WTC11 (cell line): ENCODE results near the gene SHC3. TPM values are rescaled to one million over a fixed set of nuclear protein-coding genes. Genes with fewer than 3 reads are reported as not detected.
A peak's percentile ranks its signal among the peaks of the same experiment; 100 is the strongest.

Experiments
- ATAC-seq: fragments of 200-7000 bp; cut with Tn5 transposase; 2 replicates; pipeline ENCODE4 v1.10.0; 2021; ENCODE audit warnings: mild to moderate bottlenecking, moderate library complexity
- CTCF ChIA-PET: fragments of 300-600 bp; sonication (Branson Sonifier 250); formaldehyde crosslinking; loops from one replicate; lab custom pipeline; 2021; ENCODE audit warnings: antibody characterized with exemption; lab: Charles Lee
- POLR2A ChIA-PET: fragments of 350-600 bp; sonication (Branson Sonifier 250); formaldehyde crosslinking; loops from one replicate; lab custom pipeline; 2021; ENCODE audit warnings: antibody characterized with exemption; lab: Charles Lee
- DNase-seq: peaks from one replicate; pipeline ENCODE4 v3.0.0; 2021; ENCODE audit warnings: low spot score
- H3K27ac Mint-ChIP-seq: 2 replicates; pipeline ENCODE4 v1.8.0; 2021; ENCODE audit warnings: mixed read lengths
- H3K27me3 Mint-ChIP-seq: 2 replicates; pipeline ENCODE4 v1.8.0; 2021; ENCODE audit warnings: low read depth, mild to moderate bottlenecking, moderate library complexity, mixed read lengths
- H3K36me3 Mint-ChIP-seq: 2 replicates; pipeline ENCODE4 v1.8.0; 2021; ENCODE audit warnings: mixed read lengths
- H3K4me1 Mint-ChIP-seq: 2 replicates; pipeline ENCODE4 v1.8.0; 2022; ENCODE audit warnings: mixed read lengths
- H3K4me3 Mint-ChIP-seq: 2 replicates; pipeline ENCODE4 v1.8.0; 2021; ENCODE audit warnings: mild to moderate bottlenecking, moderate library complexity, mixed read lengths
- H3K9me3 Mint-ChIP-seq: 2 replicates; pipeline ENCODE4 v1.8.0; 2021; ENCODE audit warnings: mixed read lengths
- CBFB ChIP-seq: sonication (generic); formaldehyde crosslinking; IDR thresholded peaks from 2 replicates; pipeline ENCODE4 v1.8.1; 2022; ENCODE audit warnings: mild to moderate bottlenecking, low read depth, missing genetic modification reagents
- ELF4 ChIP-seq: sonication (generic); formaldehyde crosslinking; IDR thresholded peaks from 2 replicates; pipeline ENCODE4 v1.8.1; 2022; ENCODE audit warnings: low read depth, mild to moderate bottlenecking, moderate library complexity, missing genetic modification reagents
- ETV6 ChIP-seq: sonication (generic); formaldehyde crosslinking; IDR thresholded peaks from 2 replicates; pipeline ENCODE4 v1.8.1; 2022; ENCODE audit warnings: mild to moderate bottlenecking, missing genetic modification reagents
- FOXP4 ChIP-seq: sonication (generic); formaldehyde crosslinking; IDR thresholded peaks from 2 replicates; pipeline ENCODE4 v1.8.0; 2022; ENCODE audit warnings: mild to moderate bottlenecking, missing genetic modification reagents
- HMGXB4 ChIP-seq: sonication (generic); formaldehyde crosslinking; IDR thresholded peaks from 2 replicates; pipeline ENCODE4 v1.8.1; 2023; ENCODE audit warnings: mild to moderate bottlenecking, moderate library complexity, missing genetic modification reagents
- MAX ChIP-seq: sonication (generic); formaldehyde crosslinking; IDR thresholded peaks from 2 replicates; pipeline ENCODE4 v1.8.0; 2022; ENCODE audit warnings: mild to moderate bottlenecking, missing genetic modification reagents
- NFE2L1 ChIP-seq: sonication (generic); formaldehyde crosslinking; IDR thresholded peaks from 2 replicates; pipeline ENCODE4 v1.8.1; 2023; ENCODE audit warnings: missing genetic modification reagents
- PREB ChIP-seq: sonication (generic); formaldehyde crosslinking; IDR thresholded peaks from 2 replicates; pipeline ENCODE4 v1.8.1; 2022; ENCODE audit warnings: mild to moderate bottlenecking, missing genetic modification reagents, moderate library complexity, borderline replicate concordance
- STAT6 ChIP-seq: sonication (generic); formaldehyde crosslinking; conservative IDR thresholded peaks from 2 replicates; pipeline ENCODE4 v1.8.1; 2023; ENCODE audit warnings: mild to moderate bottlenecking, low read depth, missing genetic modification reagents, moderate library complexity
- ZNF219 ChIP-seq: sonication (generic); formaldehyde crosslinking; IDR thresholded peaks from 2 replicates; pipeline ENCODE4 v1.8.0; 2023; ENCODE audit warnings: missing genetic modification reagents, mild to moderate bottlenecking, borderline replicate concordance
- ZNF396 ChIP-seq: fragments of 250-450 bp; sonication (Bioruptor Pico); IDR thresholded peaks from 2 replicates; pipeline ENCODE4 v1.8.0; 2021; ENCODE audit warnings: mild to moderate bottlenecking, moderate library complexity, borderline replicate concordance
- total RNA-seq: library from RNA; stranded (reverse); gene quantifications from 3 replicates; pipeline ENCODE4 v1.2.3, GENCODE V29; 2021

The SHC3 gene
- total RNA-seq, 1 experiment from 2014 or later, result 4.9 TPM

- DNase-seq (peak; percentile 72), ATAC-seq (peak; percentile 80)
- H3K27ac Mint-ChIP-seq, result 0 out of 2 replicates have a peak overlapping the region, but pooled peaks have one; percentile 36
- POLR2A ChIA-PET, result interaction anchor here (1.0 kb wide), 1 partner anchor 328 kb away, joined by 3 read pairs; the partner anchor contains the start of gene SECISBP2
- H3K4me1 Mint-ChIP-seq, result peaks cover 34% of the 10 kb centered on the region
- 0 out of 2 replicates have a peak, but pooled peaks cover 2% of the 10 kb centered on the region for H3K36me3 Mint-ChIP-seq
- peaks cover 7% of the 10 kb centered on the region for H3K9me3 Mint-ChIP-seq
- CTCF ChIA-PET, result interaction anchor here (0.9 to 2.6 kb wide), 6 partner anchors 10 to 400 kb away, joined by 3 to 13 read pairs (median 3); no protein-coding TSS in a partner anchor
- TF ChIP-seq HMGXB4 (CRISPR knock-in tag) (peak; percentile 63; the same call in 1 of the 2 replicates), FOXP4 (peak; percentile 24; the same call in 1 of the 2 replicates), CBFB (CRISPR knock-in tag) (no peak), ETV6 (peak; percentile 46; the same call in 1 of the 2 replicates), ZNF396 (CRISPR knock-in tag) (no peak)
- H3K27me3 Mint-ChIP-seq, result peaks cover 18% of the 10 kb centered on the region
- H3K4me3 Mint-ChIP-seq, result peak overlapping the region; percentile 84
Measured at GRCh38 chr9:88990729-88991065, 187.9 kb downstream of the SHC3 start.

GRCh38 chr9:88990041-88990728 is 188.4 kb downstream of the SHC3 start:
- Mint-ChIP-seq H3K27ac (peak overlapping the region; percentile 49; the same call in 1 of the 2 replicates), H3K9me3 (peaks cover 9% of the 10 kb centered on the region), H3K4me3 (peak overlapping the region; percentile 84), H3K36me3 (0 out of 2 replicates have a peak, but pooled peaks cover 2% of the 10 kb centered on the region), H3K27me3 (peaks cover 18% of the 10 kb centered on the region), H3K4me1 (peaks cover 34% of the 10 kb centered on the region)
- CTCF ChIA-PET, result interaction anchor here (1.2 to 2.3 kb wide), 4 partner anchors 19 to 397 kb away, joined by 3 to 11 read pairs (median 4); no protein-coding TSS in a partner anchor
- peak; percentile 46 for DNase-seq
- TF ChIP-seq ZNF219 (CRISPR knock-in tag) (no peak), STAT6 (CRISPR knock-in tag) (no peak), MAX (no peak), ELF4 (CRISPR knock-in tag) (no peak), PREB (CRISPR knock-in tag) (no peak), FOXP4 (no peak), NFE2L1 (CRISPR knock-in tag) (no peak)
- ATAC-seq, result peak; percentile 42
- POLR2A ChIA-PET, result interaction anchor here (0.6 to 1.2 kb wide), 2 partner anchors 188 to 244 kb away, joined by 3 to 4 read pairs; no protein-coding TSS in a partner anchor
